ENCODE results near the gene C4BPA.
A peak's percentile ranks its signal among the peaks of the same experiment; 100 is the strongest.

Gene C4BPA

GRCh38 chr1:207089627-207090355 is 14.2 kb upstream of the C4BPA start:
- in situ Hi-C loops (cut with MboI; ENCODE audit: low sequenced_read_pairs, unreplicated experiment) = loop anchor here (5.0 to 25.0 kb wide), 2 partner anchors 318 to 398 kb away; partner anchors contain the start of gene CR1
- DNase-seq (ENCODE audit: low spot score) = no peak
- TF ChIP-seq CTCF (IDR thresholded peaks at IDR 0.05; ENCODE audit: borderline replicate concordance, control extremely low read depth, extremely low read depth, insufficient read depth, missing control alignments) = no peak

GRCh38 chr1:207091200-207091908 is 12.7 kb upstream of the C4BPA start:
- in situ Hi-C loops (cut with MboI; ENCODE audit: low sequenced_read_pairs, unreplicated experiment) = loop anchor here (25.0 kb wide), 1 partner anchor 396 kb away; the partner anchor contains the start of gene CR1

GRCh38 chr1:207093944-207094343 is 10.1 kb upstream of the C4BPA start:
- DNase-seq (ENCODE audit: low spot score) = no peak
- in situ Hi-C loops (cut with MboI; ENCODE audit: low sequenced_read_pairs, unreplicated experiment) = loop anchor here (25.0 kb wide), 1 partner anchor 393 kb away; the partner anchor contains the start of gene CR1
- no peak for TF ChIP-seq CTCF (IDR thresholded peaks at IDR 0.05; ENCODE audit: borderline replicate concordance, control extremely low read depth, extremely low read depth, insufficient read depth, missing control alignments)

More at GRCh38 chr1:207091200-207091908, 12.7 kb upstream of the C4BPA start:
- DNase-seq (ENCODE audit: low spot score) = no peak
- TF ChIP-seq CTCF (IDR thresholded peaks at IDR 0.05; ENCODE audit: borderline replicate concordance, control extremely low read depth, extremely low read depth, insufficient read depth, missing control alignments) = no peak

GRCh38 chr1:207097871-207098324 is 6.1 kb upstream of the C4BPA start:
- in situ Hi-C loops (cut with MboI; ENCODE audit: low sequenced_read_pairs, unreplicated experiment) = loop anchor here (25.0 kb wide), 1 partner anchor 389 kb away; the partner anchor contains the start of gene CR1
- peak; percentile 59 for DNase-seq (ENCODE audit: low spot score)
- no peak for TF ChIP-seq CTCF (IDR thresholded peaks at IDR 0.05; ENCODE audit: borderline replicate concordance, control extremely low read depth, extremely low read depth, insufficient read depth, missing control alignments)

GRCh38 chr1:207101720-207102119 is 2.3 kb upstream of the C4BPA start:
- in situ Hi-C loops (cut with MboI; ENCODE audit: low sequenced_read_pairs, unreplicated experiment) = no loop called here
- TF ChIP-seq CTCF (IDR thresholded peaks at IDR 0.05; ENCODE audit: borderline replicate concordance, control extremely low read depth, extremely low read depth, insufficient read depth, missing control alignments) = no peak
- no peak for DNase-seq (ENCODE audit: low spot score)

GRCh38 chr1:207102146-207102545 is 1.9 kb upstream of the C4BPA start:
- no peak for TF ChIP-seq CTCF (IDR thresholded peaks at IDR 0.05; ENCODE audit: borderline replicate concordance, control extremely low read depth, extremely low read depth, insufficient read depth, missing control alignments)
- DNase-seq (ENCODE audit: low spot score) = no peak
- in situ Hi-C loops (cut with MboI; ENCODE audit: low sequenced_read_pairs, unreplicated experiment) = no loop called here
